ENCODE data around the gene EXOSC2. TPM values are rescaled to one million over a fixed set of nuclear protein-coding genes. Genes with fewer than 3 reads are reported as not detected.

The EXOSC2 gene
- total RNA-seq, 1 donor from 2014 or later: 75.5 TPM

DNA sequence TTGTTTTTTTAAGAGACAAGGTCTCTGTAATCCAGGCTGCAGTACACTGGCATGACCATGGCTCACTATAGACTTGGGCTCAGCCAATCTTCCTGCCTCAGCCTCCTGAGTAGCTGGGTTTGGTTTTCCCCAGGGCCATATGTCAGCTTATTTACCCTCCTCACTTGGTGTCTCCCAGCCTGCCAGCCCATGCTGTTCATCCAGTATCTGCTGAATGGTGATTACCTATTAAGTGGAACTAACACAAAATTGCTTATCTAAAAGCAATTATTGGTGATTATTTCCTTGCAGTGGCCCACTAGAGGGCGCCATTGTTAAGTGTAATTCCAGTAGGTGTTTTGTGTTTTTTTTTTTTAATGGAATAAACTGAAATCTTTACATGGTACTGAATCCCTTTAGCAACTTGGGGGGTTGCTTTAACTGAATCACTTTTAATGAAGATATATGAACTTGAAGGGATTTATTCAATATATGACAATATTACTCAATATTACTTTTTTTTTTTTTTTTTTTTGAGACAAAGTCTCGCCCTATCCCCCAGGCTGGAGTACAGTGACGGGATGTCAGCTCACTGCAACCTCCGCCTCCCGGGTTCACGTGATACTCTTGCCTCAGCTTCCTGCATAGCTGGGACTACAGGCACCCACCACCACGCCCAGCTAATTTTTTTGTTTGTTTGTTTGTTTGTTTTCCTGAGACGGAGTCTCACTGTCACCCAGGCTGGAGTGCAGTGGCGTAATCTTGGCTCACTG is 13.8 kb downstream of the EXOSC2 start:
- H3K9me3 ChIP-seq (ENCODE audit: low read depth): no peaks in the 10 kb centered on the region
- Mint-ChIP-seq H3K4me3 (no peak overlapping the region), H3K27me3 (ENCODE audit: insufficient read depth, low read depth) (no peaks in the 10 kb centered on the region), H3K36me3 (peaks cover 15% of the 10 kb centered on the region), H3K9me3 (no peaks in the 10 kb centered on the region), H3K27ac (no peak overlapping the region), H3K4me1 (peaks cover 1% of the 10 kb centered on the region)
- H3K4me3 ChIP-seq: no peak overlapping the region
- no peaks in the 10 kb centered on the region for H3K27me3 ChIP-seq
- H3K4me1 ChIP-seq: peaks cover 5% of the 10 kb centered on the region
- peaks cover 12% of the 10 kb centered on the region for H3K79me2 ChIP-seq (ENCODE audit: low read depth)
- no peak overlapping the region for H3K9ac ChIP-seq
- no peak for TF ChIP-seq EZH2 (IDR thresholded peaks at IDR 0.05)
- TF ChIP-seq, protein P1, sequence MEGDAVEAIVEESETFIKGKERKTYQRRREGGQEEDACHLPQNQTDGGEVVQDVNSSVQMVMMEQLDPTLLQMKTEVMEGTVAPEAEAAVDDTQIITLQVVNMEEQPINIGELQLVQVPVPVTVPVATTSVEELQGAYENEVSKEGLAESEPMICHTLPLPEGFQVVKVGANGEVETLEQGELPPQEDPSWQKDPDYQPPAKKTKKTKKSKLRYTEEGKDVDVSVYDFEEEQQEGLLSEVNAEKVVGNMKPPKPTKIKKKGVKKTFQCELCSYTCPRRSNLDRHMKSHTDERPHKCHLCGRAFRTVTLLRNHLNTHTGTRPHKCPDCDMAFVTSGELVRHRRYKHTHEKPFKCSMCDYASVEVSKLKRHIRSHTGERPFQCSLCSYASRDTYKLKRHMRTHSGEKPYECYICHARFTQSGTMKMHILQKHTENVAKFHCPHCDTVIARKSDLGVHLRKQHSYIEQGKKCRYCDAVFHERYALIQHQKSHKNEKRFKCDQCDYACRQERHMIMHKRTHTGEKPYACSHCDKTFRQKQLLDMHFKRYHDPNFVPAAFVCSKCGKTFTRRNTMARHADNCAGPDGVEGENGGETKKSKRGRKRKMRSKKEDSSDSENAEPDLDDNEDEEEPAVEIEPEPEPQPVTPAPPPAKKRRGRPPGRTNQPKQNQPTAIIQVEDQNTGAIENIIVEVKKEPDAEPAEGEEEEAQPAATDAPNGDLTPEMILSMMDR (IDR thresholded peaks at IDR 0.05): peak; percentile 97
- DNase-seq (ENCODE audit: low spot score): peak; percentile 83
- H3K4me2 ChIP-seq: no peak overlapping the region
- H4K20me1 ChIP-seq (ENCODE audit: low read depth): peaks cover 30% of the 10 kb centered on the region
- no peak overlapping the region for H3K27ac ChIP-seq
- peaks cover 57% of the 10 kb centered on the region for H3F3A ChIP-seq (ENCODE audit: low read depth)
- H2AFZ ChIP-seq (replicated peaks): no peak overlapping the region
- peaks cover 20% of the 10 kb centered on the region for H3K36me3 ChIP-seq

DNA sequence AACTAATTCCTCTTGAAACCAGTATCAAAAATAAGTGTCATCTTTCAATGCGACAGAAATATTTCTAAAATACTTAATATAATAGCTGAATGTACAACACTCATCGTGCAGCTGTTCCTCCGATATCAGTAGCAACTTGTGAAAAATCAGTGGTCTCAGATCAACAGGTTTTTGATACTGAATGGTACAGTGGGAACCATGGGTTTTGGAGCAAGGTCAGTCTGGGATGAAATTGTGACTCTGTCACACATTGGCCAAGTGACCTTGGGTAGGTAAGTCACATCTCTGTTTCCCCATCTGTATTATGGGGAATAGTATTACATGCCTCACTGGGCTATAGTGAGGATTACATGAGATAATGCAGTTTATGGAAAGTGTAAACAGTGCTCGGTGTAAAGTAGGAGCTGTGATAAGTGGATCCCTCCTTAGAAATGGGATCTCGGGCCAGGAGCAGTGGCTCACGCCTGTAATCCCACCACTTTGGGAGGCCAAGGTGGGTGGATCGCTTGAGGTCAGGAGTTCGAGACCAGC is 17.3 kb downstream of the EXOSC2 start:
- Histone ChIP-seq H3K27me3 (no peaks in the 10 kb centered on the region), H3K4me1 (peaks cover 24% of the 10 kb centered on the region), H3K79me2 (ENCODE audit: low read depth) (peaks cover 27% of the 10 kb centered on the region), H4K20me1 (ENCODE audit: low read depth) (peaks cover 40% of the 10 kb centered on the region), H3K9ac (no peak overlapping the region), H3K4me2 (no peak overlapping the region), H3K27ac (no peak overlapping the region), H3F3A (ENCODE audit: low read depth) (peaks cover 44% of the 10 kb centered on the region), H3K36me3 (no peaks in the 10 kb centered on the region), H2AFZ (replicated peaks) (no peak overlapping the region), H3K9me3 (ENCODE audit: low read depth) (no peaks in the 10 kb centered on the region), H3K4me3 (no peak overlapping the region)
- Mint-ChIP-seq H3K36me3 (no peaks in the 10 kb centered on the region), H3K9me3 (no peaks in the 10 kb centered on the region), H3K4me1 (peaks cover 26% of the 10 kb centered on the region), H3K27me3 (ENCODE audit: insufficient read depth, low read depth) (no peaks in the 10 kb centered on the region), H3K27ac (no peak overlapping the region), H3K4me3 (peak overlapping the region; percentile 35)
- DNase-seq (ENCODE audit: low spot score): no peak
- TF ChIP-seq EZH2 (IDR thresholded peaks at IDR 0.05): no peak
- TF ChIP-seq, protein P1 (IDR thresholded peaks at IDR 0.05): no peak
- no peak for TF ChIP-seq EZH2phosphoT487 (IDR thresholded peaks at IDR 0.05)

DNA sequence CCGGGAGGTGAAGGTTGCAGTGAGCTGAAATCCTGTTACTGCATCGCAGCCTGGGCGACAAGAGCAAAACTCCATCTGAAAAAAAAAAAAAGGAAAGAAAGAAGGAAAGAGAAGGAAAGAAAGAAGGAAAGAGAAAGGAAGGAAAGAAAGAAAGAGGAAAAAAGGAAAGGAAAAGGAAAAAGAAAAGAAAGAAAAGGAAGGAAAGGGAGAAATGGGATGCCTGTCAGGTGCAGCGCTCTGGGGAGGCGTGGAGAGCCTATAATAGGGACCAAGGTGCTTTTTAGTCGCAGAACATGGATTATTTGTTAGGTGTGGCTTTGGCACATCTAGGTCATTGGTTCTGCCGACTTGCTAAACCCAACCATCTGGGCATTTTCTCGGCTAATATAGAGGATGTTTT is 17.9 kb downstream of the EXOSC2 start:
- TF ChIP-seq, protein P1 (IDR thresholded peaks at IDR 0.05): no peak
- no peak for TF ChIP-seq EZH2phosphoT487 (IDR thresholded peaks at IDR 0.05)
- no peak for TF ChIP-seq EZH2 (IDR thresholded peaks at IDR 0.05)
- Histone ChIP-seq H3K27me3 (no peaks in the 10 kb centered on the region), H2AFZ (replicated peaks) (no peak overlapping the region), H4K20me1 (ENCODE audit: low read depth) (peaks cover 38% of the 10 kb centered on the region), H3K27ac (no peak overlapping the region), H3F3A (ENCODE audit: low read depth) (peaks cover 38% of the 10 kb centered on the region), H3K9me3 (ENCODE audit: low read depth) (no peaks in the 10 kb centered on the region), H3K9ac (no peak overlapping the region), H3K4me2 (no peak overlapping the region), H3K79me2 (ENCODE audit: low read depth) (peaks cover 33% of the 10 kb centered on the region), H3K4me1 (peaks cover 20% of the 10 kb centered on the region), H3K36me3 (no peaks in the 10 kb centered on the region), H3K4me3 (no peak overlapping the region)
- DNase-seq (ENCODE audit: low spot score): no peak
- Mint-ChIP-seq H3K4me1 (peaks cover 29% of the 10 kb centered on the region), H3K9me3 (no peaks in the 10 kb centered on the region), H3K36me3 (no peaks in the 10 kb centered on the region), H3K4me3 (peak overlapping the region; percentile 39), H3K27me3 (ENCODE audit: insufficient read depth, low read depth) (no peaks in the 10 kb centered on the region), H3K27ac (no peak overlapping the region)
